Activated naive CD8-positive, alpha-beta T cell treated with anti-CD3 and anti-CD28 coated beads, Interleukin-2, amount 10 ng/mL, durations not matched to agents 7 days and 5 days (primary cell): ENCODE measurements around the gene CENPK. TPM values are rescaled to one million over a fixed set of nuclear protein-coding genes. Genes with fewer than 3 reads are reported as not detected.
"Not testable (repeated sequence)": the region's sequence is repeated elsewhere in the genome, so short reads cannot be mapped to it uniquely, and the experiment has no call there.

Experiments used
- ATAC-seq: fragments of 150-1000 bp; cut with Tn5 transposase; one replicate; pipeline ENCODE4 v1.10.0; 2021; ENCODE audit warnings: low read depth, moderate library complexity
- POLR2A ChIA-PET: fragments of 350-600 bp; sonication (Branson Sonifier 250); formaldehyde crosslinking; loops from one replicate; lab custom pipeline; 2021; ENCODE audit warnings: antibody characterized with exemption; lab: Charles Lee
- DNase-seq: peaks from one replicate; pipeline ENCODE4 v3.0.0; 2021
- H3K27ac Mint-ChIP-seq: one replicate; pipeline ENCODE4 v1.8.0; 2022; ENCODE audit warnings: mild to moderate bottlenecking, mixed read lengths
- H3K27me3 Mint-ChIP-seq: one replicate; pipeline ENCODE4 v1.8.0; 2022; ENCODE audit warnings: mild to moderate bottlenecking, moderate library complexity, mixed read lengths
- H3K36me3 Mint-ChIP-seq: one replicate; pipeline ENCODE4 v1.8.0; 2021; ENCODE audit warnings: mild to moderate bottlenecking, mixed read lengths
- H3K4me1 Mint-ChIP-seq: one replicate; pipeline ENCODE4 v1.8.0; 2021; ENCODE audit warnings: mixed read lengths
- H3K4me3 Mint-ChIP-seq: one replicate; pipeline ENCODE4 v1.8.0; 2022; ENCODE audit warnings: mild to moderate bottlenecking, moderate library complexity, mixed read lengths
- H3K9me3 Mint-ChIP-seq: one replicate; pipeline ENCODE4 v1.8.0; 2021; ENCODE audit warnings: mixed read lengths
- total RNA-seq, 2 experiments: library from RNA; stranded (reverse); gene quantifications; one replicate each; pipeline ENCODE4 v1.2.3, GENCODE V29; 2021

CENPK gene
- total RNA-seq, 2 experiments from 2014 or later, result 89.9 to 90.7 TPM

GRCh38 chr5:65553941-65554340, 9.0 kb downstream of the CENPK start:
- Mint-ChIP-seq H3K36me3 (peaks cover 41% of the 10 kb centered on the region), H3K4me3 (no peak overlapping the region), H3K27ac (no peak overlapping the region), H3K9me3 (no peaks in the 10 kb centered on the region), H3K4me1 (peaks cover 16% of the 10 kb centered on the region), H3K27me3 (no peaks in the 10 kb centered on the region)
- POLR2A ChIA-PET, result interaction anchor here (1.0 kb wide), 1 partner anchor 9 kb away, joined by 3 read pairs; the partner anchor contains the start of genes CENPK and PPWD1
- no peak for ATAC-seq
- DNase-seq, result no peak

GRCh38 chr5:65548281-65548680, 14.7 kb downstream of the CENPK start:
- POLR2A ChIA-PET, result no interaction called here
- DNase-seq (no peak), ATAC-seq (no peak)

GRCh38 chr5:65546141-65546540, 16.8 kb downstream of the CENPK start:
- no peaks in the 10 kb centered on the region for H3K27me3 Mint-ChIP-seq
- H3K36me3 Mint-ChIP-seq, result peaks cover 64% of the 10 kb centered on the region
- ATAC-seq (no peak), DNase-seq (no peak)
- peaks cover 2% of the 10 kb centered on the region for H3K4me1 Mint-ChIP-seq
- no peak overlapping the region for H3K27ac Mint-ChIP-seq
- no peaks in the 10 kb centered on the region for H3K9me3 Mint-ChIP-seq
- no peak overlapping the region for H3K4me3 Mint-ChIP-seq
- POLR2A ChIA-PET, result interaction anchor here (1.4 kb wide), 1 partner anchor 17 kb away, joined by 7 read pairs; the partner anchor contains the start of genes CENPK and PPWD1

More at GRCh38 chr5:65548281-65548680, 14.7 kb downstream of the CENPK start:
- Mint-ChIP-seq H3K9me3 (no peaks in the 10 kb centered on the region), H3K27me3 (no peaks in the 10 kb centered on the region), H3K36me3 (peaks cover 53% of the 10 kb centered on the region), H3K27ac (no peak overlapping the region), H3K4me1 (peaks cover 2% of the 10 kb centered on the region), H3K4me3 (no peak overlapping the region)

- H3K36me3 Mint-ChIP-seq, result peaks cover 62% of the 10 kb centered on the region
- POLR2A ChIA-PET, result interaction anchor here (0.6 to 0.9 kb wide), 2 partner anchors 19 to 42 kb away, joined by 3 read pairs; partner anchors contain the start of genes CENPK and PPWD1
- no peak overlapping the region for H3K4me3 Mint-ChIP-seq
- H3K27ac Mint-ChIP-seq, result no peak overlapping the region
- no peaks in the 10 kb centered on the region for H3K9me3 Mint-ChIP-seq
- H3K27me3 Mint-ChIP-seq, result no peaks in the 10 kb centered on the region
- DNase-seq, result no peak
- peaks cover 2% of the 10 kb centered on the region for H3K4me1 Mint-ChIP-seq
- ATAC-seq, result no peak
These were observed 18.5 kb downstream of the CENPK start for GRCh38 chr5:65544473-65544872.

- H3K27me3 Mint-ChIP-seq, result no peaks in the 10 kb centered on the region
- peaks cover 2% of the 10 kb centered on the region for H3K4me1 Mint-ChIP-seq
- POLR2A ChIA-PET, result interaction anchor here (1.5 kb wide), 1 partner anchor 23 kb away, joined by 4 read pairs; the partner anchor contains the start of genes CENPK and PPWD1
- no peak for ATAC-seq
- no peak for DNase-seq
- H3K9me3 Mint-ChIP-seq, result no peaks in the 10 kb centered on the region
- H3K27ac Mint-ChIP-seq, result no peak overlapping the region
- no peak overlapping the region for H3K4me3 Mint-ChIP-seq
- H3K36me3 Mint-ChIP-seq, result peaks cover 37% of the 10 kb centered on the region
These were observed 23.1 kb downstream of the CENPK start for GRCh38 chr5:65539827-65540226.

- POLR2A ChIA-PET, result no interaction called here
- DNase-seq (no peak), ATAC-seq (no peak)
- H3K27me3 Mint-ChIP-seq, result no peaks in the 10 kb centered on the region
- no peaks in the 10 kb centered on the region for H3K9me3 Mint-ChIP-seq
- H3K36me3 Mint-ChIP-seq, result peaks cover 15% of the 10 kb centered on the region
- no peaks in the 10 kb centered on the region for H3K4me1 Mint-ChIP-seq
- no peak overlapping the region for H3K27ac Mint-ChIP-seq
- H3K4me3 Mint-ChIP-seq, result no peak overlapping the region
These were observed 27.4 kb downstream of the CENPK start for GRCh38 chr5:65535529-65535987.

GRCh38 chr5:65530904-65531303, 32.1 kb downstream of the CENPK start:
- no peaks in the 10 kb centered on the region for H3K9me3 Mint-ChIP-seq
- POLR2A ChIA-PET, result no interaction called here

GRCh38 chr5:65525726-65526125, 37.2 kb downstream of the CENPK start:
- no peak overlapping the region for H3K27ac Mint-ChIP-seq
- no peak for DNase-seq
- POLR2A ChIA-PET, result no interaction called here

More at GRCh38 chr5:65530904-65531303, 32.1 kb downstream of the CENPK start:
- Mint-ChIP-seq H3K36me3 (peaks cover 17% of the 10 kb centered on the region), H3K4me3 (no peak overlapping the region), H3K4me1 (no peaks in the 10 kb centered on the region), H3K27me3 (no peaks in the 10 kb centered on the region), H3K27ac (no peak overlapping the region)
- ATAC-seq (no peak), DNase-seq (no peak)

GRCh38 chr5:65512170-65512937, 50.6 kb downstream of the CENPK start:
- Mint-ChIP-seq H3K4me1 (no peaks in the 10 kb centered on the region), H3K27ac (no peak overlapping the region), H3K36me3 (peaks cover 18% of the 10 kb centered on the region), H3K4me3 (no peak overlapping the region), H3K27me3 (no peaks in the 10 kb centered on the region), H3K9me3 (no peaks in the 10 kb centered on the region)
- no peak for ATAC-seq
- DNase-seq, result no peak
- POLR2A ChIA-PET, result no interaction called here

More at GRCh38 chr5:65525726-65526125, 37.2 kb downstream of the CENPK start:
- Mint-ChIP-seq H3K4me3 (no peak overlapping the region), H3K27me3 (no peaks in the 10 kb centered on the region), H3K9me3 (no peaks in the 10 kb centered on the region), H3K36me3 (peaks cover 20% of the 10 kb centered on the region), H3K4me1 (no peaks in the 10 kb centered on the region)
- no peak for ATAC-seq

- H3K9me3 Mint-ChIP-seq, result no peaks in the 10 kb centered on the region
- no peaks in the 10 kb centered on the region for H3K27me3 Mint-ChIP-seq
- no peak overlapping the region for H3K4me3 Mint-ChIP-seq
- DNase-seq (no peak), ATAC-seq (no peak)
- H3K4me1 Mint-ChIP-seq, result no peaks in the 10 kb centered on the region
- H3K27ac Mint-ChIP-seq, result no peak overlapping the region
- POLR2A ChIA-PET, result no interaction called here
- peaks cover 15% of the 10 kb centered on the region for H3K36me3 Mint-ChIP-seq
These were observed 54.0 kb downstream of the CENPK start for GRCh38 chr5:65508978-65509377.

- no peak for DNase-seq
- peaks cover 14% of the 10 kb centered on the region for H3K36me3 Mint-ChIP-seq
- ATAC-seq, result no peak
- H3K27me3 Mint-ChIP-seq, result no peaks in the 10 kb centered on the region
- peaks cover 3% of the 10 kb centered on the region for H3K9me3 Mint-ChIP-seq
- H3K27ac Mint-ChIP-seq, result no peak overlapping the region
- POLR2A ChIA-PET, result no interaction called here
- no peaks in the 10 kb centered on the region for H3K4me1 Mint-ChIP-seq
- H3K4me3 Mint-ChIP-seq, result no peak overlapping the region
These were observed 56.0 kb downstream of the CENPK start for GRCh38 chr5:65506961-65507360.

- Mint-ChIP-seq H3K36me3 (peaks cover 8% of the 10 kb centered on the region), H3K27me3 (no peaks in the 10 kb centered on the region), H3K9me3 (no peaks in the 10 kb centered on the region), H3K4me3 (no peak overlapping the region), H3K27ac (no peak overlapping the region), H3K4me1 (no peaks in the 10 kb centered on the region)
- no peak for ATAC-seq
- POLR2A ChIA-PET, result no interaction called here
- DNase-seq, result no peak
These were observed 73.8 kb downstream of the CENPK start for GRCh38 chr5:65489119-65489518.

GRCh38 chr5:65488038-65488687, 74.8 kb downstream of the CENPK start:
- ATAC-seq, result not testable (repeated sequence)

More at GRCh38 chr5:65488038-65488687, 74.8 kb downstream of the CENPK start:
- H3K36me3 Mint-ChIP-seq, H3K27me3 Mint-ChIP-seq, POLR2A ChIA-PET, H3K9me3 Mint-ChIP-seq, H3K4me1 Mint-ChIP-seq, H3K27ac Mint-ChIP-seq, H3K4me3 Mint-ChIP-seq, DNase-seq: not testable (repeated sequence)
